BLaER1 treated with 17β-estradiol and CSF1 and Interleukin-3, amounts not matched to agents 10 nM and 100 nM (cell line): ENCODE results near the gene KLHL15.

Source experiments
- H3K27ac ChIP-seq, 11 experiments: shearing (Covaris generic); formaldehyde crosslinking; 2 replicates each; pipeline ENCODE4 v1.8.1; 2022
- H3K27me3 ChIP-seq, 11 experiments: shearing (Covaris generic); formaldehyde crosslinking; 2 replicates each; pipeline ENCODE4 v1.8.1; 2022
- H3K36me3 ChIP-seq, 11 experiments: shearing (Covaris generic); formaldehyde crosslinking; 2 replicates each; pipeline ENCODE4 v1.8.1; 2022
- H3K4me1 ChIP-seq, 10 experiments: shearing (Covaris generic); formaldehyde crosslinking; 2 replicates each; pipeline ENCODE4 v1.8.1; 2022
- H3K4me2 ChIP-seq, 11 experiments: shearing (Covaris generic); formaldehyde crosslinking; 2 replicates each; pipeline ENCODE4 v1.8.1; 2022
- H3K4me3 ChIP-seq, 10 experiments: shearing (Covaris generic); formaldehyde crosslinking; 2 replicates each; pipeline ENCODE4 v1.8.1; 2022
- H3K9ac ChIP-seq, 11 experiments: shearing (Covaris generic); formaldehyde crosslinking; 2 replicates each; pipeline ENCODE4 v1.8.1; 2022
- H3K9me3 ChIP-seq, 11 experiments: shearing (Covaris generic); formaldehyde crosslinking; replicated peaks in 1 of 11; 2 replicates each; pipeline ENCODE4 v1.8.1; 2022
- H4K20me1 ChIP-seq, 11 experiments: shearing (Covaris generic); formaldehyde crosslinking; 2 replicates each; pipeline ENCODE4 v1.8.1; 2022
- Cebpa-rat ChIP-seq, 11 experiments: shearing (Covaris generic); IDR thresholded peaks; 2 replicates each; pipeline ENCODE4 v1.8.1; 2022

The KLHL15 gene

GRCh38 chrX:24023972-24024669 lies 2.9 kb downstream of the KLHL15 start:
- H3K4me1 ChIP-seq = peaks cover 8 to 28% (median 17%) of the 10 kb centered on the region in 10 experiments
- TF ChIP-seq Cebpa-rat (IDR thresholded peaks at IDR 0.05) = no peak
- H3K4me3 ChIP-seq = peak overlapping the region; percentile 77 to 94 (median 84)
- peaks cover 0 to 23% (median 0%) of the 10 kb centered on the region in 11 experiments; a peak in 10 of 22 replicates for H3K27me3 ChIP-seq
- H3K4me2 ChIP-seq = peak overlapping the region; percentile 42 to 74 (median 53); a peak in 20 of 22 replicates
- peaks cover 0 to 17% (median 0%) of the 10 kb centered on the region in 11 experiments; a peak in 8 of 22 replicates for H3K36me3 ChIP-seq
- H4K20me1 ChIP-seq = peaks cover 0 to 52% (median 24%) of the 10 kb centered on the region in 11 experiments; a peak in 16 of 22 replicates
- peak overlapping the region; percentile 68 to 96 (median 90) for H3K27ac ChIP-seq
- peaks cover 7 to 22% (median 11%) of the 10 kb centered on the region in 11 experiments; a peak in 16 of 22 replicates for H3K9me3 ChIP-seq
- H3K9ac ChIP-seq = peak overlapping the region; percentile 87 to 97 (median 93)

GRCh38 chrX:24023544-24023943 lies 3.4 kb downstream of the KLHL15 start:
- peaks cover 0 to 17% (median 0%) of the 10 kb centered on the region in 11 experiments; a peak in 8 of 22 replicates for H3K36me3 ChIP-seq
- no peak for TF ChIP-seq Cebpa-rat (IDR thresholded peaks at IDR 0.05)
- H4K20me1 ChIP-seq = peaks cover 0 to 58% (median 24%) of the 10 kb centered on the region in 11 experiments; a peak in 16 of 22 replicates
- peaks cover 0 to 21% (median 0%) of the 10 kb centered on the region in 11 experiments; a peak in 10 of 22 replicates for H3K27me3 ChIP-seq
- H3K9me3 ChIP-seq = peaks cover 7 to 22% (median 11%) of the 10 kb centered on the region in 11 experiments; a peak in 16 of 22 replicates
- H3K27ac ChIP-seq = peak overlapping the region; percentile 68 to 96 (median 90); a peak in 20 of 22 replicates
- peaks cover 9 to 33% (median 21%) of the 10 kb centered on the region in 10 experiments for H3K4me1 ChIP-seq
- H3K4me3 ChIP-seq = peak overlapping the region; percentile 77 to 94 (median 84)
- peak overlapping the region; percentile 87 to 97 (median 93) for H3K9ac ChIP-seq
- peak overlapping the region; percentile 31 to 74 (median 53); a peak in 17 of 22 replicates for H3K4me2 ChIP-seq

- peaks cover 9 to 35% (median 21%) of the 10 kb centered on the region in 10 experiments for H3K4me1 ChIP-seq
- peak overlapping the region in 9 of 11 experiments; percentile 13 to 41 (median 25); a peak in 10 of 22 replicates for H3K4me2 ChIP-seq
- H3K4me3 ChIP-seq = no peak overlapping the region
- no peak for TF ChIP-seq Cebpa-rat (IDR thresholded peaks at IDR 0.05)
- no peak overlapping the region for H3K27ac ChIP-seq
- peaks cover 4 to 86% (median 31%) of the 10 kb centered on the region in 11 experiments; a peak in 17 of 22 replicates for H4K20me1 ChIP-seq
- peaks cover 0 to 41% (median 6%) of the 10 kb centered on the region in 11 experiments; a peak in 15 of 22 replicates for H3K36me3 ChIP-seq
- H3K9ac ChIP-seq = no peak overlapping the region
- H3K27me3 ChIP-seq = peaks cover 0 to 16% (median 0%) of the 10 kb centered on the region in 11 experiments; a peak in 9 of 22 replicates
- H3K9me3 ChIP-seq = peaks cover 7 to 22% (median 11%) of the 10 kb centered on the region in 11 experiments; a peak in 16 of 22 replicates
Measured at GRCh38 chrX:24020306-24020876, 6.6 kb downstream of the KLHL15 start.

DNA sequence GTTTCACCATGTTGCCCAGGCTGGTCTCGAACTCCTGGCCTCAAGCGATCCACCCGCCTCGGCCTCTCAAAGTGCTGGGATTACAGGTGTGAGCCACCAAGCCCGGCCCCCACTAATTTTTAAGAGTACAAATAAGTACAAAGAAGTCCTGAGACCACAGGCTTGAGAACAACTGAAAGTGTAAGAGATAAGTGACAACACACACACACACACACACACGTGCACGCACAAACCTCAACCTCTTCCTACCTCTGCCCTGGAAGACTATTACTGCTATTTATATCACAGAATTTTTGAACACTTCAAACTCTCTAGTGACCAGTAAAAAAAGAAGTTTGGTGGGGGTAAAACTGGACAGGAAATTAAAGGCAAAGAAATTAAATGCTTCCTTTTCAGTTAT lies 7.5 kb downstream of the KLHL15 start:
- H3K4me2 ChIP-seq = peak overlapping the region; percentile 9 to 41 (median 27); a peak in 15 of 22 replicates
- H4K20me1 ChIP-seq = peaks cover 4 to 89% (median 33%) of the 10 kb centered on the region in 11 experiments; a peak in 17 of 22 replicates
- peaks cover 14 to 43% (median 25%) of the 10 kb centered on the region in 10 experiments for H3K4me1 ChIP-seq
- peaks cover under 1 to 16% (median 6%) of the 10 kb centered on the region in 11 experiments; a peak in 12 of 22 replicates for H3K9me3 ChIP-seq
- no peak overlapping the region for H3K4me3 ChIP-seq
- H3K27ac ChIP-seq = peak overlapping the region in 2 of 11 experiments; percentile 16 to 20; a peak in 1 of 22 replicates
- TF ChIP-seq Cebpa-rat (IDR thresholded peaks at IDR 0.05) = no peak
- peak overlapping the region in 1 of 11 experiments; percentile 18; a peak in 1 of 22 replicates for H3K9ac ChIP-seq
- H3K36me3 ChIP-seq = peaks cover 0 to 41% (median 6%) of the 10 kb centered on the region in 11 experiments; a peak in 15 of 22 replicates
- peaks cover 0 to 21% (median 3%) of the 10 kb centered on the region in 11 experiments; a peak in 12 of 22 replicates for H3K27me3 ChIP-seq

- H3K4me2 ChIP-seq = peak overlapping the region in 4 of 11 experiments; percentile 18 to 41 (median 26); a peak in 5 of 22 replicates
- H3K9ac ChIP-seq = no peak overlapping the region
- peaks cover 14 to 43% (median 25%) of the 10 kb centered on the region in 10 experiments for H3K4me1 ChIP-seq
- H3K9me3 ChIP-seq = peaks cover 0 to 13% (median 6%) of the 10 kb centered on the region in 11 experiments; a peak in 6 of 22 replicates
- 0 out of 22 replicates have a peak, but pooled peaks of 1 of the 11 experiments have one; percentile 46 for TF ChIP-seq Cebpa-rat (IDR thresholded peaks at IDR 0.05)
- no peak overlapping the region for H3K4me3 ChIP-seq
- peak overlapping the region in 3 of 11 experiments; percentile 18 to 26 (median 20); a peak in 1 of 22 replicates for H3K27ac ChIP-seq
- H3K27me3 ChIP-seq = peaks cover 0 to 22% (median 4%) of the 10 kb centered on the region in 11 experiments; a peak in 12 of 22 replicates
- peaks cover 0 to 41% (median 6%) of the 10 kb centered on the region in 11 experiments; a peak in 15 of 22 replicates for H3K36me3 ChIP-seq
- H4K20me1 ChIP-seq = peaks cover 4 to 91% (median 33%) of the 10 kb centered on the region in 11 experiments; a peak in 17 of 22 replicates
Measured at GRCh38 chrX:24018809-24019208, 8.2 kb downstream of the KLHL15 start.

DNA sequence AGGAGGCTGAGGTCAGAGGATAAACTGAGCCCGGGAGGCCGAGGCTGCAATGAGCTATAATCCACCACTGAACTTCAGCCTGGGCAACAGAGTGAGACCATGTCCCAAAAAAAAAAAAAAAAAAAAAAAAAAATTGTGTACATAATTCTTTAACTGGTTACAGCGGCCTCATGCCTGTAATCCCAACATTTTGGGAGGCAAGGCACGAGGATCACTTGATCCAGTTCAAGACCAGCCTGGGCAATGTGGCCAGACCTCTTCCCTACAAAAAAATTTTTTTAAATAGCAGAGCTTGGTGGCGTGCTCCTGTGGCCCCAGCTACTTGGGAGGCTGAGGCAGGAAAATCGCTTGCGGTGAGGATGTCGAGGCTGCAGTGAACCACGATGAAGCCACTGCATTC lies 9.3 kb downstream of the KLHL15 start:
- Histone ChIP-seq H4K20me1 (peaks cover 4 to 91% (median 33%) of the 10 kb centered on the region in 11 experiments; a peak in 17 of 22 replicates), H3K4me3 (no peak overlapping the region), H3K4me1 (peaks cover 14 to 38% (median 22%) of the 10 kb centered on the region in 10 experiments), H3K27ac (no peak overlapping the region), H3K4me2 (no peak overlapping the region), H3K27me3 (peaks cover 0 to 28% (median 5%) of the 10 kb centered on the region in 11 experiments; a peak in 12 of 22 replicates), H3K9ac (no peak overlapping the region), H3K36me3 (peaks cover 0 to 38% (median 8%) of the 10 kb centered on the region in 11 experiments; a peak in 15 of 22 replicates), H3K9me3 (peaks cover 0 to 10% (median 4%) of the 10 kb centered on the region in 11 experiments; a peak in 6 of 22 replicates)
- TF ChIP-seq Cebpa-rat (IDR thresholded peaks at IDR 0.05) = no peak

- Histone ChIP-seq H3K27ac (0 out of 22 replicates have a peak overlapping the region, but pooled peaks of 1 of the 11 experiments have one; percentile 19), H3K36me3 (peaks cover 0 to 36% (median 8%) of the 10 kb centered on the region in 11 experiments; a peak in 10 of 22 replicates), H3K27me3 (peaks cover 0 to 47% (median 8%) of the 10 kb centered on the region in 11 experiments; a peak in 11 of 22 replicates), H3K4me1 (peaks cover 4 to 19% (median 12%) of the 10 kb centered on the region in 10 experiments; a peak in 19 of 20 replicates), H4K20me1 (peaks cover 5 to 96% (median 26%) of the 10 kb centered on the region in 11 experiments; a peak in 15 of 22 replicates), H3K9ac (peak overlapping the region in 3 of 11 experiments; percentile 3 to 26 (median 4); a peak in 2 of 22 replicates), H3K4me3 (no peak overlapping the region), H3K4me2 (peak overlapping the region in 9 of 11 experiments; percentile 0 to 62 (median 23); a peak in 10 of 22 replicates), H3K9me3 (no peaks in the 10 kb centered on the region)
- no peak for TF ChIP-seq Cebpa-rat (IDR thresholded peaks at IDR 0.05)
Measured at GRCh38 chrX:24014388-24015018, 12.5 kb downstream of the KLHL15 start.
